COLO829 (cell line): ENCODE results near the gene FSD2.
"Not testable (repeated sequence)": the region's sequence is repeated elsewhere in the genome, so short reads cannot be mapped to it uniquely, and the experiment has no call there.

ENCODE experiments used
- DNase-seq: peaks from one replicate; pipeline ENCODE4 v3.0.0; 2012; ENCODE audit warnings: low spot score

FSD2 gene

GRCh38 chr15:82830427-82831173, 24.7 kb upstream of the FSD2 start:
- no peak for DNase-seq

GRCh38 chr15:82829234-82829633, 23.4 kb upstream of the FSD2 start:
- DNase-seq: no peak

- no peak for DNase-seq
Observed at GRCh38 chr15:82828075-82828474, 22.2 kb upstream of the FSD2 start.

GRCh38 chr15:82823049-82823448, 17.2 kb upstream of the FSD2 start:
- no peak for DNase-seq

GRCh38 chr15:82821851-82822250, 16.0 kb upstream of the FSD2 start:
- not testable (repeated sequence) for DNase-seq

GRCh38 chr15:82821396-82821795, 15.5 kb upstream of the FSD2 start:
- DNase-seq: not testable (repeated sequence)

GRCh38 chr15:82820128-82820527, 14.3 kb upstream of the FSD2 start:
- DNase-seq: no peak

GRCh38 chr15:82812994-82813393, 7.1 kb upstream of the FSD2 start:
- no peak for DNase-seq

GRCh38 chr15:82810890-82811426, 5.1 kb upstream of the FSD2 start:
- no peak for DNase-seq

- no peak for DNase-seq
Observed at GRCh38 chr15:82810061-82810889, 4.4 kb upstream of the FSD2 start.

GRCh38 chr15:82809308-82810060, 3.6 kb upstream of the FSD2 start, which contains the start of gene WHAMM:
TSS of gene WHAMM (plus strand) at chr15:82809628. CDS start at chr15:82809727, 99 bp downstream.
- peak; percentile 92 for DNase-seq

- no peak for DNase-seq
Observed at GRCh38 chr15:82808634-82809041, 2.8 kb upstream of the FSD2 start.

GRCh38 chr15:82807920-82808633, 2.2 kb upstream of the FSD2 start:
- DNase-seq: no peak

- DNase-seq: no peak
Observed at GRCh38 chr15:82804575-82804949, 1.3 kb downstream of the FSD2 start.

GRCh38 chr15:82803793-82804574, 1.9 kb downstream of the FSD2 start:
- no peak for DNase-seq

- no peak for DNase-seq
Observed at GRCh38 chr15:82802497-82802896, 3.4 kb downstream of the FSD2 start.

GRCh38 chr15:82799183-82799841, 6.6 kb downstream of the FSD2 start:
- no peak for DNase-seq

- no peak for DNase-seq
Observed at GRCh38 chr15:82798531-82799166, 7.2 kb downstream of the FSD2 start.

- no peak for DNase-seq
Observed at GRCh38 chr15:82798104-82798503, 7.8 kb downstream of the FSD2 start.

GRCh38 chr15:82793737-82794136, 12.1 kb downstream of the FSD2 start:
- DNase-seq: no peak
